OCI-LY3 (cell line): ENCODE data around the gene CDC42BPA.

ENCODE experiments used
- H2AFZ ChIP-seq: fragments of 200-600, 300-600 bp; shearing (Covaris generic); 2 replicates; pipeline ENCODE4 v1.6.0; 2014; ENCODE audit warnings: antibody characterized with exemption, low read depth, low read length
- H3K27ac ChIP-seq: fragments of 200-600, 300-600 bp; sonication (generic); 2 replicates; pipeline ENCODE4 v1.5.1; 2014; ENCODE audit warnings: mild to moderate bottlenecking, low read length, moderate library complexity, mixed read lengths
- H3K27me3 ChIP-seq: fragments of 200-600, 300-600 bp; sonication (generic); 2 replicates; pipeline ENCODE4 v1.6.1; 2014; ENCODE audit warnings: low read depth, low read length, mixed read lengths
- H3K36me3 ChIP-seq: fragments of 200-600, 300-600 bp; sonication (generic); replicated peaks from 2 replicates; pipeline ENCODE3; 2014; ENCODE audit warnings: low read depth, low read length, mixed read lengths
- H3K4me1 ChIP-seq: fragments of 300-600, 200-600 bp; sonication (generic); 2 replicates; pipeline ENCODE4 v1.6.1; 2014; ENCODE audit warnings: low read length, mixed read lengths
- H3K4me2 ChIP-seq: fragments of 200-600, 300-600 bp; sonication (generic); 2 replicates; pipeline ENCODE4 v1.6.1; 2014; ENCODE audit warnings: low read length, mixed read lengths
- H3K4me3 ChIP-seq: fragments of 300-600, 200-600 bp; sonication (generic); 2 replicates; pipeline ENCODE4 v1.5.1; 2014; ENCODE audit warnings: antibody characterized with exemption, mild to moderate bottlenecking, low read length, moderate library complexity
- H3K79me2 ChIP-seq: fragments of 300-600, 200-600 bp; shearing (Covaris generic); 2 replicates; pipeline ENCODE4 v1.6.1; 2014; ENCODE audit warnings: mild to moderate bottlenecking, low read length, mixed read lengths
- H3K9ac ChIP-seq: fragments of 300-600, 200-600 bp; shearing (Covaris generic); 2 replicates; pipeline ENCODE4 v1.6.0; 2014; ENCODE audit warnings: mild to moderate bottlenecking, low read length, moderate library complexity
- H3K9me3 ChIP-seq: fragments of 200-600, 300-600 bp; shearing (Covaris generic); 2 replicates; pipeline ENCODE4 v1.6.1; 2014; ENCODE audit warnings: low read length, mixed read lengths; ENCODE audit not compliant: insufficient read depth
- H4K20me1 ChIP-seq: fragments of 200-600, 300-600 bp; sonication (generic); 2 replicates; pipeline ENCODE4 v1.6.1; 2016; ENCODE audit warnings: low read length, mixed read lengths; ENCODE audit not compliant: insufficient read depth
- EZH2phosphoT487 ChIP-seq: fragments of 200-600 bp; shearing (Covaris generic); IDR thresholded peaks from 2 replicates; pipeline ENCODE4 v1.6.1; 2018; ENCODE audit warnings: antibody characterized with exemption, mixed run types, low read depth
- TF ChIP-seq, protein P1 (sequence below): fragments of 200-600, 300-600 bp; sonication (generic); IDR thresholded peaks from 2 replicates; pipeline ENCODE4 v1.5.1; 2014; ENCODE audit warnings: antibody characterized with exemption, low read length, low read depth

Gene CDC42BPA

DNA sequence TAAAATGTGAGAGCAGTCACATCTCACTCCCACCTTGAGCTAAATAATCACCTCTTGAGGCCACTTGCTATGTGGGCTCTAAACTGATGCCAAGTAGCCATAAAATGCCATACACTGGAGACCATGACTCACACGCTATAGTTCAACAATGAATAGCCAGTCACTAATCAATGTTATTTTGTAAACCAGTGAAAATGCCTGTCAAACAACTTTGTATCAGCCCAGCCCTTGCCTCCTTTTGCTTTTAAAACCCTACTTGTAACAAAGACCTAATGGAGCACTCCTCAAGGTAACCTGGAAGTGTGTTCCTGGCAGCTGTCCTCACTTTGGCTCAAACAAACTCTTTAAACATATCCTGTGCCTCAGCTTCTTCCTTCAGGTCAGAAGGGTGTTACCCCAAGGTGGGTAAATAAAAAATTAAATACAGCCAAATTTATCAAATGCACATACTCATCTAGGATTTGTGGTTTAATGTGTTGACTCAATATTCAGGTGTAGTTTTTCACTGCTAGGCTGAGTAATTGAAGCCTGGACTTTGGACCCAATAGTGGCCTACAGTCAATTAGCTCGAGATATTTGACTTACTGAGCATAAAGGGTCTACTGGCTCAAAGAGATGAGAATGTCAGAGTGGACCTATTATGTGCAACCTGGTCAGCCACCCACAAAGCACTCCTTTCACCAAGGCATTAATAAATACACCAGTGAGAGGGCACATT, 223.9 kb downstream of the CDC42BPA start:
- no peaks in the 10 kb centered on the region for H4K20me1 ChIP-seq
- no peak for TF ChIP-seq EZH2phosphoT487
- TF ChIP-seq, protein P1, sequence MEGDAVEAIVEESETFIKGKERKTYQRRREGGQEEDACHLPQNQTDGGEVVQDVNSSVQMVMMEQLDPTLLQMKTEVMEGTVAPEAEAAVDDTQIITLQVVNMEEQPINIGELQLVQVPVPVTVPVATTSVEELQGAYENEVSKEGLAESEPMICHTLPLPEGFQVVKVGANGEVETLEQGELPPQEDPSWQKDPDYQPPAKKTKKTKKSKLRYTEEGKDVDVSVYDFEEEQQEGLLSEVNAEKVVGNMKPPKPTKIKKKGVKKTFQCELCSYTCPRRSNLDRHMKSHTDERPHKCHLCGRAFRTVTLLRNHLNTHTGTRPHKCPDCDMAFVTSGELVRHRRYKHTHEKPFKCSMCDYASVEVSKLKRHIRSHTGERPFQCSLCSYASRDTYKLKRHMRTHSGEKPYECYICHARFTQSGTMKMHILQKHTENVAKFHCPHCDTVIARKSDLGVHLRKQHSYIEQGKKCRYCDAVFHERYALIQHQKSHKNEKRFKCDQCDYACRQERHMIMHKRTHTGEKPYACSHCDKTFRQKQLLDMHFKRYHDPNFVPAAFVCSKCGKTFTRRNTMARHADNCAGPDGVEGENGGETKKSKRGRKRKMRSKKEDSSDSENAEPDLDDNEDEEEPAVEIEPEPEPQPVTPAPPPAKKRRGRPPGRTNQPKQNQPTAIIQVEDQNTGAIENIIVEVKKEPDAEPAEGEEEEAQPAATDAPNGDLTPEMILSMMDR, result no peak
- H3K27me3 ChIP-seq, result no peaks in the 10 kb centered on the region
- no peaks in the 10 kb centered on the region for H3K4me1 ChIP-seq
- no peak overlapping the region for H3K27ac ChIP-seq
- no peak overlapping the region for H3K4me3 ChIP-seq
- H3K4me2 ChIP-seq, result no peak overlapping the region
- no peaks in the 10 kb centered on the region for H3K9me3 ChIP-seq
- H2AFZ ChIP-seq, result no peak overlapping the region
- no peaks in the 10 kb centered on the region for H3K79me2 ChIP-seq
- H3K36me3 ChIP-seq, result no peaks in the 10 kb centered on the region
- H3K9ac ChIP-seq, result no peak overlapping the region

DNA sequence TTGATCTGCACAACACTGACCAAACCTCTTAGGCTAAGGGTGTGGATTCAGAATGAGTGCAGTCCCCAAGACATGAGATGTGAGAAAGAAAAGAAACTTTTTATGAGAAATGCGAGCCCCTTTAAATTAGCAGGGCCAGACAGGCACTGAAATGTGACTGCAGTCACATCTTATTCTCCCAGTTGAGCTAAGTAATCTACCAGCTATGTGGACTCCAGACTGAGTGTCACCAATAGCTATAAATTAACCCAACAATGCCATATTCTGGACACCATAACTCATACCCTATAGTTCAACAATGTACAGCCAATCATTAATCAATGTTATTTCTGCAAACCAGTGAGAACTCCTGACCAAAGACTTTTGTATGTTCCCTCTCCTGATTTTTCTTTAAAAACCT, 225.0 kb downstream of the CDC42BPA start:
- Histone ChIP-seq H3K27me3 (no peaks in the 10 kb centered on the region), H3K4me3 (no peak overlapping the region), H3K27ac (no peak overlapping the region), H3K9ac (no peak overlapping the region), H3K9me3 (no peaks in the 10 kb centered on the region), H3K79me2 (no peaks in the 10 kb centered on the region), H3K4me1 (no peaks in the 10 kb centered on the region), H3K36me3 (no peaks in the 10 kb centered on the region), H2AFZ (no peak overlapping the region), H4K20me1 (no peaks in the 10 kb centered on the region), H3K4me2 (no peak overlapping the region)
- TF ChIP-seq, protein P1, result no peak
- TF ChIP-seq EZH2phosphoT487, result no peak

DNA sequence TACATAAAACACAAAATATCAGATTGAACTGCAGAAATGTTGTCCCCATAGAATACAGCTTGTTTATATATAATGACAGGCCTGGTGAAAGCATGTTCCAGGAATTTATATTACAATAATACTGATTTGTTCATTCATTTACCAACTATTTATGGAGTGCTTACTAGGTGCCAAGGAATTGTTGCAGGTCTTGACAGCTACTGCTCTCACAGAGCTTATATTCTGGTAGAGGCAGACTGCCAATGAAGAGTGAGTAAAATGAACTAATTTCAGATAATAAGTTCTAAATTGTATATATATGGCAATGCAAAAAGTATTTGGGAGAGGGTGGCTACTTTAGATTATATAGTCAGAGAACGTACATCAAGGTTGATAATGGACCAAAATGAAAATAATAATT, 226.2 kb downstream of the CDC42BPA start:
- H4K20me1 ChIP-seq, result no peaks in the 10 kb centered on the region

DNA sequence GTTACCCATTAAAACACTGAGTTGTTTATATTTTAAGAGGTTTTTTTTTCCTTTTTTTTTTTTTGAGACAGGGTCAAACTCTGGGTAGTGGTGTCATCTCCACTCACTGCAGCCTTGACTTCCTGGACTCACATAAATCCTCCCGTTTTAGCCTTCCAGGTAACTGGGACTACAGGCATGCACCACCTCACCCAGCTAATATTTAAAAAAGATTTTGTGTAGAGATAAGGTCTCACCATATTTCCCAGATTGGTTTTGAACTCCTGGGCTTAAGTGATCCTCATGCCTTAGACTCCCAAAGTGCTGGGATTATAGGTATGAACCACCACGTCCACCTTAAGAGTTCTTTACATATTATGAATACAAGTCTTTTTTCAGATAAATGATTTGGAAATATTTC, 231.7 kb downstream of the CDC42BPA start:
- Histone ChIP-seq H3K9me3 (no peaks in the 10 kb centered on the region), H3K9ac (no peak overlapping the region), H3K27me3 (peaks cover 9% of the 10 kb centered on the region; the same call in 1 of the 2 replicates), H3K27ac (no peak overlapping the region), H3K79me2 (no peaks in the 10 kb centered on the region), H3K4me2 (no peak overlapping the region), H3K36me3 (no peaks in the 10 kb centered on the region), H3K4me1 (no peaks in the 10 kb centered on the region), H3K4me3 (no peak overlapping the region), H2AFZ (no peak overlapping the region), H4K20me1 (no peaks in the 10 kb centered on the region)
- TF ChIP-seq EZH2phosphoT487, result no peak
- TF ChIP-seq, protein P1, result no peak

More for the DNA sequence above, 226.2 kb downstream of the CDC42BPA start:
- H3K79me2 ChIP-seq, result no peaks in the 10 kb centered on the region
- H3K9ac ChIP-seq, result no peak overlapping the region
- H3K27ac ChIP-seq, result no peak overlapping the region
- no peak overlapping the region for H2AFZ ChIP-seq
- no peak overlapping the region for H3K4me3 ChIP-seq
- H3K9me3 ChIP-seq, result no peaks in the 10 kb centered on the region
- no peak overlapping the region for H3K4me2 ChIP-seq
- H3K27me3 ChIP-seq, result peaks cover 5% of the 10 kb centered on the region; the same call in 1 of the 2 replicates
- TF ChIP-seq EZH2phosphoT487, result no peak
- no peaks in the 10 kb centered on the region for H3K36me3 ChIP-seq
- no peaks in the 10 kb centered on the region for H3K4me1 ChIP-seq
